Mammary epithelial cell (primary cell): ENCODE data around the gene COPE.

Source experiments
- CTCF ChIP-seq, 2 donors: IDR thresholded peaks in 1 of 2; conservative IDR thresholded peaks in 1 of 2; 2 replicates each; pipeline ENCODE4 v1.5.1; 2011 to 2012; ENCODE audit warnings: inconsistent platforms in 2 of 2, low read length in 2 of 2, mild to moderate bottlenecking in 2 of 2, control low read depth in 1 of 2, low read depth in 1 of 2; ENCODE audit not compliant: insufficient read depth in 1 of 2; ENCODE audit errors: extremely low read depth in 1 of 2
- EZH2 ChIP-seq: IDR thresholded peaks from 2 replicates; pipeline ENCODE4 v1.6.1; 2012; ENCODE audit warnings: low read length, inconsistent platforms, borderline replicate concordance

GRCh38 chr19:18896421-18896841 lies 22.8 kb downstream of the COPE start:
- no peak for TF ChIP-seq CTCF (conservative IDR thresholded peaks at IDR 0.05 in 1 of 2, IDR thresholded peaks at IDR 0.05 in 1 of 2; ENCODE audit: extremely low read depth in 1 of 2, insufficient read depth in 1 of 2, low read depth in 1 of 2, low read length in 2 of 2)
- no peak for TF ChIP-seq EZH2
